Left cardiac atrium (tissue), 4 donors: ENCODE results near the gene CAP1. TPM values are rescaled to one million over a fixed set of nuclear protein-coding genes. Genes with fewer than 3 reads are reported as not detected.
"Not testable (repeated sequence)": the region's sequence is repeated elsewhere in the genome, so short reads cannot be mapped to it uniquely, and the experiment has no call there.

Source experiments
- ATAC-seq, 2 donors: fragments of 200-7000 bp; cut with Tn5 transposase; one replicate each; pipeline ENCODE4 v1.9.1; 2020; ENCODE audit warnings: mild to moderate bottlenecking in 2 of 2, moderate library complexity in 2 of 2
- DNase-seq: peaks from one replicate; pipeline ENCODE4 v3.0.0-alpha.2; 2020
- intact Hi-C, 2 donors: fragments of 100-400 bp; cut with DNase I; formaldehyde crosslinking; loops; one replicate each; pipeline versions ENCODE4 v1.14.1 to v1.15.1; 2022 to 2023
- total RNA-seq, 2 donors: library from RNA; stranded (reverse); fragmentation: NEBNext Ultra II Directional; extraction: Animal tissue kit (Norgen Biotek cat#: 25700); gene quantifications; one replicate each; pipeline ENCODE4 v1.2.1, GENCODE V29; 2021
- donor health status: DM: no; HTN: yes; CAD: no.
- donor health status: DM: no; HTN: yes; CAD: no; lungs with severe emphysema.
- donor health status: DM: yes; HTN: yes; CAD: no.
- donor health status: Dilated cardiomyopathy.

Gene CAP1
- total RNA-seq, 2 donors from 2014 or later, result 133 to 179 TPM

- intact Hi-C loops, result no loop called here
- DNase-seq, result no peak
- no peak for ATAC-seq
Measured at GRCh38 chr1:40081871-40082270, 41.3 kb downstream of the CAP1 start.

GRCh38 chr1:40084750-40085149, 44.2 kb downstream of the CAP1 start:
- intact Hi-C loops, ATAC-seq: not testable (repeated sequence)
- DNase-seq, result peak; percentile 76

- DNase-seq, result no peak
- intact Hi-C loops, result no loop called here
- no peak for ATAC-seq
Measured at GRCh38 chr1:40090652-40091355, 50.3 kb downstream of the CAP1 start.

GRCh38 chr1:40092241-40092640, 51.7 kb downstream of the CAP1 start:
- no peak for DNase-seq
- intact Hi-C loops, result no loop called here
- ATAC-seq, result no peak

- ATAC-seq, result no peak
- intact Hi-C loops, result no loop called here
- DNase-seq, result no peak
Measured at GRCh38 chr1:40092706-40093639, 52.4 kb downstream of the CAP1 start.

- ATAC-seq, result no peak
- DNase-seq, result no peak
- intact Hi-C loops, result no loop called here
Measured at GRCh38 chr1:40094466-40095110, 54.1 kb downstream of the CAP1 start.

- intact Hi-C loops, result no loop called here
- no peak for ATAC-seq
- DNase-seq, result no peak
Measured at GRCh38 chr1:40095806-40096205, 55.3 kb downstream of the CAP1 start.

- intact Hi-C loops, result no loop called here
- DNase-seq (no peak), ATAC-seq (peak; percentile 7 to 32)
Measured at GRCh38 chr1:40096646-40096976, 56.1 kb downstream of the CAP1 start.

- DNase-seq (peak; percentile 85), ATAC-seq (peak; percentile 96 to 98)
- intact Hi-C loops, result no loop called here
Measured at GRCh38 chr1:40096977-40097782, 56.7 kb downstream of the CAP1 start, which contains the start of gene PPT1. TSS of gene PPT1 (minus strand) at chr1:40097252. CDS start at chr1:40097238, 14 bp downstream.

GRCh38 chr1:40102038-40102437, 61.5 kb downstream of the CAP1 start:
- intact Hi-C loops, result no loop called here
- no peak for ATAC-seq

GRCh38 chr1:40102896-40103295, 62.4 kb downstream of the CAP1 start:
- intact Hi-C loops, result no loop called here
- no peak for DNase-seq
- ATAC-seq, result no peak

More at GRCh38 chr1:40102038-40102437, 61.5 kb downstream of the CAP1 start:
- DNase-seq, result no peak

- DNase-seq (no peak), ATAC-seq (no peak)
- intact Hi-C loops, result no loop called here
Measured at GRCh38 chr1:40105028-40105427, 64.5 kb downstream of the CAP1 start.

GRCh38 chr1:40107290-40107959, 66.9 kb downstream of the CAP1 start:
- intact Hi-C loops, result no loop called here
- DNase-seq (no peak), ATAC-seq (no peak)

- intact Hi-C loops, result no loop called here
- ATAC-seq (no peak), DNase-seq (no peak)
Measured at GRCh38 chr1:40110389-40110788, 69.9 kb downstream of the CAP1 start.

GRCh38 chr1:40114400-40114799, 73.9 kb downstream of the CAP1 start:
- DNase-seq, result no peak
- no peak for ATAC-seq
- intact Hi-C loops, result no loop called here

GRCh38 chr1:40120128-40120527, 79.6 kb downstream of the CAP1 start:
- ATAC-seq, result no peak
- DNase-seq, result no peak
- intact Hi-C loops, result no loop called here
